Measurements from ENCODE around the gene SPATS2. TPM values are rescaled to one million over a fixed set of nuclear protein-coding genes. Genes with fewer than 3 reads are reported as not detected.

The SPATS2 gene
- total and polyA plus RNA-seq, 2 donors (not counting 3 experiments of a cell fraction or from before 2014, with no cell fraction given) = 55.8 to 66.5 TPM

DNA sequence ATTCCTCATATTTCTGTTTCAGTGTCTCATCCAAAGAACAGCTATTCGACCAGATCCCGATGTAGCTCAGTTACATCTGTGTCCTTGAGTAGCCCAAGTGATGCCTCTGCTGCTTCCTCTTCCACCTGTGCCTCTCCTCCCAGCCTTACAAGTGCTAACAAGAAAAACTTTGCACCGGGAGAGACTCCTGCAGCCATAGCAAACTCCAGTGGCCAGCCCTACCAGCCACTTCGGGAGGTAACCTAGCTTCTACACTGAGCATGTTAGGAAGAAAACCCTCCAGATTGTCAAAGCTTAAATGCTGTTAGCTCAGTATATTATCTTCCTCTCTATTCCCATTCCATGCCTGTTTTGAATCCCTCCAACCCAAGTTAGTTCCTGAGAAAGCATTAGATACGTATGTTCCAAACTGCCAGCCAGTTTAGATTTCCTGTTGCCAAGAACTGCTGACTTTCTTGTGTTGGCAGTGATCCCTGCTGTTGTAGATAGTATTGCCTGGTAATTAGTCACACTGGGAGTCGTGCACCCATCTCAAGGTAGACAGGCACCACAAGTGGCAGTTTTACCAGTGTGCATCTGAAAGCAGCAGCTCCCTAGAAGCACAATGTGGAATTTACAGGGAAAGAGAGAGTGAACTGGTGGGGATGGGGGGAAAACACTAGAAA, 157.5 kb downstream of the SPATS2 start:
- DNase-seq (ENCODE audit: low read depth, low spot score) (peak; percentile 39), FAIRE-seq (no peak)
- H2AFZ ChIP-seq (ENCODE audit: low read depth, low read length) = no peak overlapping the region
- intact Hi-C loops (cut with micrococcal nuclease) (no loop called here), dilution Hi-C loops (cut with MboI; ENCODE audit: extremely low pct_ligation_motif_present, low sequenced_read_pairs) (loop anchor here (25.0 kb wide), 1 partner anchor 162 kb away; the partner anchor contains the start of gene SPATS2)
- no peaks in the 10 kb centered on the region for H3K27me3 ChIP-seq (ENCODE audit: control insufficient read depth in 2 of 2, insufficient read depth in 2 of 2, low read length in 2 of 2)
- no peak overlapping the region for H3K27ac ChIP-seq (ENCODE audit: insufficient read depth, low read depth, low read length)
- H3K4me1 ChIP-seq (ENCODE audit: control insufficient read depth, extremely low read depth, insufficient read depth, low read length) = peaks cover 4% of the 10 kb centered on the region
- no TSS peak for BruUV-seq (replicated peaks)
- no peaks in the 10 kb centered on the region for H4K20me1 ChIP-seq (replicated peaks; ENCODE audit: control insufficient read depth, extremely low read depth, insufficient read depth, low read length)
- H3K9me3 ChIP-seq (replicated peaks; ENCODE audit: control insufficient read depth, insufficient read depth, low read length) = no peaks in the 10 kb centered on the region
- no peak overlapping the region for H3K4me2 ChIP-seq (ENCODE audit: insufficient read depth, low read length)
- peaks cover 30 to 32% of the 10 kb centered on the region in 2 experiments for H3K36me3 ChIP-seq (ENCODE audit: control insufficient read depth in 2 of 2, extremely low read depth in 1 of 2, insufficient read depth in 2 of 2, low read length in 2 of 2)
- H3K9me1 ChIP-seq (replicated peaks; ENCODE audit: control insufficient read depth, extremely low read depth, insufficient read depth, low read length) = no peaks in the 10 kb centered on the region
- ChIA-PET CTCF (interaction anchor here (0.8 to 2.0 kb wide), 5 partner anchors 10 to 193 kb away, joined by 3 to 19 read pairs (median 5); no protein-coding TSS in a partner anchor), POLR2A (no interaction called here)
- H3K4me3 ChIP-seq (replicated peaks in 1 of 3; ENCODE audit: insufficient read depth in 1 of 3, low read depth in 1 of 3, low read length in 3 of 3) = no peak overlapping the region
- H3K79me2 ChIP-seq (ENCODE audit: control insufficient read depth, insufficient read depth, low read length) = no peaks in the 10 kb centered on the region
- H3K9ac ChIP-seq (replicated peaks; ENCODE audit: extremely low read depth, insufficient read depth, low read length) = no peak overlapping the region
- TF ChIP-seq, protein P1, sequence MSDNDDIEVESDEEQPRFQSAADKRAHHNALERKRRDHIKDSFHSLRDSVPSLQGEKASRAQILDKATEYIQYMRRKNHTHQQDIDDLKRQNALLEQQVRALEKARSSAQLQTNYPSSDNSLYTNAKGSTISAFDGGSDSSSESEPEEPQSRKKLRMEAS (IDR thresholded peaks at IDR 0.05; ENCODE audit: insufficient read depth, insufficient read length) = no peak
- TF ChIP-seq POLR2AphosphoS5 (IDR thresholded peaks at IDR 0.05; ENCODE audit: insufficient read depth, low read depth, low read length) (no peak), MYC (IDR thresholded peaks at IDR 0.05; ENCODE audit: low read depth, low read length) (no peak), FOS (IDR thresholded peaks at IDR 0.05; ENCODE audit: borderline replicate concordance, insufficient read depth, low read length) (no peak), EZH2 (IDR thresholded peaks at IDR 0.05; ENCODE audit: borderline replicate concordance, low read depth, low read length, severe bottlenecking) (no peak), JUN (IDR thresholded peaks at IDR 0.05; ENCODE audit: borderline replicate concordance, insufficient read depth, insufficient read length, low read depth) (no peak), POLR2A (IDR thresholded peaks at IDR 0.05; ENCODE audit: low read depth, low read length) (no peak), GATA2 (IDR thresholded peaks at IDR 0.05; ENCODE audit: insufficient read depth, insufficient read length, low read depth, low read length) (no peak)
- TF ChIP-seq, protein P2, sequence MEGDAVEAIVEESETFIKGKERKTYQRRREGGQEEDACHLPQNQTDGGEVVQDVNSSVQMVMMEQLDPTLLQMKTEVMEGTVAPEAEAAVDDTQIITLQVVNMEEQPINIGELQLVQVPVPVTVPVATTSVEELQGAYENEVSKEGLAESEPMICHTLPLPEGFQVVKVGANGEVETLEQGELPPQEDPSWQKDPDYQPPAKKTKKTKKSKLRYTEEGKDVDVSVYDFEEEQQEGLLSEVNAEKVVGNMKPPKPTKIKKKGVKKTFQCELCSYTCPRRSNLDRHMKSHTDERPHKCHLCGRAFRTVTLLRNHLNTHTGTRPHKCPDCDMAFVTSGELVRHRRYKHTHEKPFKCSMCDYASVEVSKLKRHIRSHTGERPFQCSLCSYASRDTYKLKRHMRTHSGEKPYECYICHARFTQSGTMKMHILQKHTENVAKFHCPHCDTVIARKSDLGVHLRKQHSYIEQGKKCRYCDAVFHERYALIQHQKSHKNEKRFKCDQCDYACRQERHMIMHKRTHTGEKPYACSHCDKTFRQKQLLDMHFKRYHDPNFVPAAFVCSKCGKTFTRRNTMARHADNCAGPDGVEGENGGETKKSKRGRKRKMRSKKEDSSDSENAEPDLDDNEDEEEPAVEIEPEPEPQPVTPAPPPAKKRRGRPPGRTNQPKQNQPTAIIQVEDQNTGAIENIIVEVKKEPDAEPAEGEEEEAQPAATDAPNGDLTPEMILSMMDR (IDR thresholded peaks at IDR 0.05; ENCODE audit: extremely low read depth in 1 of 2, insufficient read depth in 1 of 2, low read depth in 1 of 2, low read length in 2 of 2) = no peak

Data from endothelial cell of umbilical vein (primary cell).